GM18517 (cell line): Measurements from ENCODE around the gene NRIP1.
"Not testable (repeated sequence)": the region's sequence is repeated elsewhere in the genome, so short reads cannot be mapped to it uniquely, and the experiment has no call there.

Experiments used
- ATAC-seq: cut with Tn5 transposase; IDR thresholded peaks from one replicate; pipeline ENCODE4 v1.9.1; 2021; ENCODE audit warnings: mild to moderate bottlenecking, moderate library complexity; ENCODE audit not compliant: unreplicated experiment

The NRIP1 gene

DNA sequence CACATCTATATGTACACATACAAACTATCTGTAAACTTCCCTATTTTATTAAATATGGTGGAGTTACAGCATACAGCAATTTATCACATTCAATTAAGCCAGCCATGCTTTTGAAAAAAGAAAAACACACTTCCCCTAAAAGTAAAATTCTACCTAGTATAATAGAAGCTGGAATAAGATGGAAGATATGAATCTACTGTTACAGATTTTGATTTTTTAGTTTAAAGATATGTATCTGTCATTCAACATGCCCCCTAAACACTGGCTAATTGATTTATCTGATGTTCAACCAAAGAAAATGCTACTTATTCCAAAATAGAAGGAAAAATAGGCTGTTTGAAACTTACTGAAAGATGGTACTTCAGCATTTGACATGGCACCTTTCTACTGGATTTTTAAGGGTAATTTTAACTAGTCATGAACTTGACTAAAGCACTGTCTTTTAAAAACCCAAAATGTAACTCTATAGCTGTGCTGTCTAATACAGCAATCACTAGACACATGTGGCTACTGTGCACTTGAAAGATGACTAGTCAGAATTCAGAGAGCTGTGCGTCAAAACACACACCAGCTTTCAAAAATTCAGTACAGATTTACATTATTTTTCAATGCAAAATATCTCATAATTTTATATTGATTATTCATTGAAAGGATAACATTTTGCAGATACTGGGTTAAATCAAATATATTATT lies 25.0 kb downstream of the NRIP1 start:
- no peak for ATAC-seq

DNA sequence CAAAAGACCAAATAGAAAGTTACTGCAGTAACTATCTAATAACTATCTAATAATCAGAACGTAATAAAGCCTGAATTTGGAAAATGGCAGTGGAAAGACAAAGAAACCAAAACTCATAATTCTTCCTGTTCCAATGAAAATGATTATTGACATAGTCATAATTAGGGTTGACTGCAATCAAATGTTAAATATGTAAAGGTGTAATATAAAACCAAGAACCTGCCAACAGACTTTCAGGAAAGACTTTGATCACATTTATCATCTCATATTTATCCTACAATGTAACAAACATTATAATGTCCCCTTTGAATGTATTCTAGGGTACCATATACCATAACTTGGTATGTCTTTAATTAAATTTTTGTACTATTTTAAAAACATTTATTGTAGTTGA lies 26.9 kb downstream of the NRIP1 start:
- no peak for ATAC-seq

DNA sequence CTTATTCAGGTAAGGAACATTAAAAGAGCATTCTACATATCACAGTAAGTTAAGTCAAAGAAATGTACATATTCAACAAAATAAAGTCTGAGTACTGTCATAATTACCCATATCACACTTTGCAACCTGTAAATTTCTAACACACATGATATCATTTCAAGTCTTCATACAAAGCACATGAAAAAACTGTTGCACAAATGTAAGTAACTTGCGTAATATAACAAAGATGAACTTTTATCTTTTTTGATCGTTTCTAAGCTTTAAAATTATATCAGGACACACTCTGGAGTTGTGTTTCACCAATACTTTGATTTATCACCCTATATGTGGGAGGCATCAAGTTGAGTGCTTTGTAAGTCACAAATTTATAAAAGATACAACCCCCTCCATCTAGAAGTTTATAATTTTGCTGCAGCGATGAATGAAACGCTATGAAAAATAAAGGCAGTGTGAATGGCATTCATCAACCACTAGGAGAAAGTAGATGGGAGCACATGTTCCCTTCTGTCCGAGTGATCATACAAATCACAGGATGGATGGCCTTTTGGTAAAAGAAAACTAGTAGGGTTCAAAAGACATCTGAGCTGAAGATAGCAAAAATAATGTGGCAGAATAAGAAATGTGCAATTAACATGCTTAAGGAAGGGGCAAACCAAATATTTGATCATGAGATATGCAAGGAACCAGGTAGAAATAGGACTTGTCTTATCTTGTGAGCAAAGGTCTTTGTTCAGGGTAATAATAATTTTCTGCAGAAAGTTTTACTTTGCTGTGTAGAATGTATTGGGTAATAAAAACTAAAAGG lies 27.5 kb downstream of the NRIP1 start:
- no peak for ATAC-seq

DNA sequence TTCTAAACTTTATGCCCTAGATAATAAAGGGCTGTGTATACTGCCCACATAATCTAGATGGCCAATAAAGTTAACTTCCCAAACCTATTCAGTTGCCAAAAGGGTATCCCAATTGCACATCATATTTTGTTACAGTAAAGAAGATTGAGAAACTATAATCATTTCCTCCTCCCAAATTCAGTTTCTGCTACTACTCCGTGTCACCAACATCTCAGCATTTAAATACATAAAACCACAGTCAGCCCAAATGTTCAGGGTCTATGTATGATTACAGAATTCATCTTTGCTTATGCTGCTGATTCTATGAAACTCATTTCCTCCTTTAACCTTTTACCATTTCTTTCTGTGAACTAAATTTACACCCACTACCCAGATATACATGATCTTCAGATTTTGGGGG lies 28.6 kb downstream of the NRIP1 start:
- ATAC-seq = no peak

DNA sequence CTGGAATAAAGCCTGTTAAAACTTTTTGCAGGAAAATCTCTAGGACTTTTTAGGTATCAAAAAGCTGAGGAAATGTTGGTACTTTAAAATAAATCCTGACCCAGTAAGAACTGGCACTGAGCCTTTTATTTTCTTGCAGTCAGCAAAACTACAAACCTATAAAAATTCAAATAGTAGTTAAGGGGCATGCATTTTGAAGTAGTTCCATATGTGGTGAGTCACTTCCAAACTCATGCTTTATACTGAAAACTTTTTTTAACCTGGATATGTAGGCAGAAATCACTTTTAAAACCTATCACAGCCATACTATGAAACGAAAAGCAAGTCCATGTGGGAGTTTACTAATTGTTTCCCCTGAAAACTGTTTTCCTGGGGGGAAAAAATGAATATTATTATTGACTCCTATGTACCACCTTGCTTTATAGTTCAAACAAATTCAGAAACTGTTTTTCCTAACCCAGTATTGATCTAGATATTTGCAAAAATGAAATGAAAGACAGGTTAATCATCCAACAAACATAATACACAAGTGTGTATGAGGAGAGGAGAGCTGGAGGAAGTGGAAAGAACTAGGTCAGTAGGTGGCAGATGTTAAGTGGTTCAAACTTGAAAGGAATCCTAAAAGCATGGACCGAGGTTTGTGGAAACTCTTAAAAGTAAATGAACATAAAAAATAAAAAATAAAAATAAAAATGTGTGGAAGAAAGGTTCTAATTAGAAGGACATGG lies 30.5 kb downstream of the NRIP1 start:
- no peak for ATAC-seq

DNA sequence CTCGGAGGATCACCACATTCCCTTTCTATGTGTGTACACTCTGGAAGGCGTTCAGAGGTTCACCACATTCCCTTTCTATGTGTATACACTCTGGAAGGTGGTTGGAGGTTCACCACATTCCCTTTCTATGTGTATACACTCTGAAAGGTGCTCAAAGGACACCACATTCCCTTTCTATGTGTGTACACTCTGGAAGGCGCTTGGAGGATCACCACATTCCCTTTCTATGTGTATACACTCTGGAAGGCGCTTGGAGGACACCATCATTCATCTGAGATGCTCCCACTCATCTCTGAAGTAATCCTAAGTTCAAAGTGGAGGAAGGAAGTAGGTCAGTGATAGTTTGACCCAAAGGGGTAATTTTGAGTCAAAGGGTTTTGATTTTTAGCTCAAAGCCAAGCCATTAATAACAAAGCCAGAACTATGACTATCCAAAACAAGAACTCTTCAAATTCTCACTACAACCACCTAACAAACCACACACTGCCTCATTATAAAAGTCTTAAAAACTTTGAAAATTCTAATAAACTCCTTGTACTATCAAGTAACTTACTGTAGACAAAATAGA lies 32.9 kb downstream of the NRIP1 start:
- no peak for ATAC-seq

DNA sequence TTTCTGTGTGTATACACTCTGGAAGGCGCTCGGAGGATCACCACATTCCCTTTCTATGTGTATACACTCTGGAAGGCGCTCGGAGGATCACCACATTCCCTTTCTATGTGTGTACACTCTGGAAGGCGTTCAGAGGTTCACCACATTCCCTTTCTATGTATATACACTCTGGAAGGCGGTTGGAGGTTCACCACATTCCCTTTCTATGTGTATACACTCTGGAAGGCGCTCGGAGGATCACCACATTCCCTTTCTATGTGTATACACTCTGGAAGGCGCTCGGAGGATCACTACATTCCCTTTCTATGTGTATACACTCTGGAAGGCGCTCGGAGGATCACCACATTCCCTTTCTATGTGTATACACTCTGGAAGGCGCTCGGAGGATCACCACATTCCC lies 33.4 kb downstream of the NRIP1 start:
- ATAC-seq = not testable (repeated sequence)

DNA sequence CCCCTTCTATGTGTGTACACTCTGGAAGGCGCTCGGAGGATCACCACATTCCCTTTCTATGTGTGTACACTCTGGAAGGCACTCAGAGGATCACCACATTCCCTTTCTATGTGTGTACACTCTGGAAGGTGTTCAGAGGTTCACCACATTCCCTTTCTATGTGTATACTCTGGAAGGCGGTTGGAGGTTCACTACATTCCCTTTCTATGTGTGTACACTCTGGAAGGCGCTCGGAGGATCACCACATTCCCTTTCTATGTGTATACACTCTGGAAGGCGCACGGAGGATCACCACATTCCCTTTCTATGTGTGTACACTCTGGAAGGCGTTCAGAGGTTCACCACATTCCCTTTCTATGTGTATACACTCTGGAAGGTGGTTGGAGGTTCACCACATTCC lies 33.9 kb downstream of the NRIP1 start:
- not testable (repeated sequence) for ATAC-seq

DNA sequence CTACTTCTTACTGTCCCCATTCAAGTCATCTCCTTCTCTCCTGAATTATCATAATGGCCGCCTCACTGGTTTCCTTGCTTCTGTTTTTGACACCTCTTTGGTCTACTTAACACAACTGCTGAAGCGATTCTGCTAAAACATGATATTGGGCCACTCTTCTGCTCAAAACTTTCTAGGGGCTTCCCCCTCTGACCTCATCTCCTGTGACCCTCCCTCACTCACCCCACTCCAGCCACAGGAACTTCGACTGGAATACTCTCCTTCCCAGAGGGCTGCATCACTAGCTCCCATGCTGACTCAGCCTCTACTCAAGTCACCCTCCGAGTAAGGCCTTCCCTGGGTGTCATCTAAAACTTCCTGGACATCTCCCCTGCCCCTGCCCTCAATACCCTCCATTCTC lies 35.7 kb downstream of the NRIP1 start:
- no peak for ATAC-seq

DNA sequence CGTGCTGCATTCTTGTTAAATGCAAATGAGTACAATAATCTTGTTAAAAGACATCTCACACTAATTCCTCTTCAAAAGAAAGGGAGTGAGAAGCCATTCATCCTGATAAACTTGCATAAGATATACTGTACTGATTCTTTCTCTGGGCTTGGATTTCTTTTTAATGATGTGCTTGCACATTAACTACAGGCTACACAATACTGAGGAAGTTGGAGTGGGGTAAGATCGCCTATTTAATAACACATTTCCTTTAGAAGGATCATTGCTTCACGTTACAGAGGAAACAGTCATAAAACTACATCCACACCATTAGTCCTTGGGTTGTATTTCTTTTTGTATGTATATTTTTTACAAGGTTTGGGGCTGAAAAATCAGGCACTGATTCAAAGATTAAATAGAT lies 36.6 kb downstream of the NRIP1 start:
- no peak for ATAC-seq

DNA sequence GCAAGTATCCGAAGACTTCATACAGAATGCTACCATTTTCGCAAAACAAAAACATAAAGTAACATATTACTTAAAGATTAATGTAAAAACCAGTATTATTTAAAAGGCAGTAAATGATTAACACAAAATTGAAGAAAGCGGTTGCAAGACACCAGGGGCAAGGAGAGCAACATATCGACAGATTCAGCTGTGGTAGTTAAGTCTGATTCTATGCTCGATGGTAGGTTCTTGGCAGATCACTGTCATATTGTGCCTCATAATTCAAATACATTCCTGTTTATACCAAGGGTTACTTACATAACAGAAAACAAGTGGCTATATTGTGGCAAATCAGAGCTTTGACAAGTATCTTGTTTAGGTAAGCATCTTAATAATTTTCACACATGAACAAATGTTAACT lies 37.7 kb downstream of the NRIP1 start:
- ATAC-seq = no peak

DNA sequence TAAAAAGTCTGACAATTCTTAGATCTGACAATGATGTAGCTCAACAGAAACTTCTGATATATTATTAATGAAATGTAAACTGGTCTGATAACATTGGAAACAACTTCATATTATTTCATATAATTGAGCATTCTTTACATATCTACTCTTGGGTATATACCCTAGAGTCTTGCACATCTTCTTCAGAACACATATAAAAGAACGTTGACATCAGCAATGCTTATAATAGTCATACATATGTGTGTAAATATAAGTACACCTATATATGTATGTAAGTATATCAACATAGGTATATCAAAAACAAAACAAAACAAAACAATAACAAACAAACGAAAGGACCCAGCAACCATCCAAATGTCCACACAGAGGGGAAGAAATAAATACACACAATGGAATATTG lies 38.4 kb downstream of the NRIP1 start:
- no peak for ATAC-seq

DNA sequence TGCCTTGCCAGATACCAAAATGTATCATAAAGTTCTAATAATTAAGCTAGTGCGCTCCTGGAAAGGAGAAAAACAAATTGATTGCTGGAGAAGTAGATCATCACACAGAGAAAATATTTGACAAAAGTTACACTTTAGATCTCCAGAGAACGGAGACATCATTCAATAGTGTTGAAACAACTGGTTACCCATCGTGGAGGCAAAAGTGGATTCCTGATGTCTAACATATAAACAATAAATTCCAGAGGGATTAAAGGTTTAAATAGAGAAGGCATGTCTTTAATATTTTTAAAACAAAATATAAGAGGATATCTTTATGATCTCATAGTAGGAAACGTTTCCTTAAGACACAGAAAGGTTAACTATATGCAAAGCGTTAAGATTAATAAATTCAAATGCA lies 41.0 kb downstream of the NRIP1 start:
- no peak for ATAC-seq

DNA sequence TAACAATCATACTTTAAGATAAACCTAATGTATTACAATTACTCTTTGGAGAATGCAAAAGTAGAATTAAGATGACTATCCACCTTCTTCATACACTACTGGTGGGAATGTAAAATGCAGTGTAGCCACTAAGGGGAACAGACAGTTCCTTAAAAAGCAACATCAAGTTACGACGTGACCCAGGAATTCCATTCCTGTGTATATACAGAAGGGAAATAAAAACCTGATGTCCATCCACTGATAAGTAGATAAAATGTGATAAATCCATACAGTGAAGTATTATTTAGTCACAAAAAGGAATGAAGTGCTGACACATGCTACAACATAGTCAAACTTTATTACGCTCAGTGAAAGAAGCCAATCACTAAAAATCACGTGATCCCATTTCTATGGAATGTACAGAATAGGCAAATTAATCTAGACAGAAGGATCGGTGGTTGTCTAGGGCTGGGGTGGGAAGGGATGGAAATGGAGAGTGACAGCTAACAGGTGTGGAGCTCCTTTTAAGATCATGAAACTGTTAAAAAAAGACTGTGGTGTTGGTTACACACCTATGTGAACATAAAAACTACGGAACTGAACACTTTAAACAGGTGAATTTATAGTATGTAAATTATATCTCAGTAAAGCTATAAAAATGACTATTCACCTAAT lies 42.1 kb downstream of the NRIP1 start:
- ATAC-seq = no peak

DNA sequence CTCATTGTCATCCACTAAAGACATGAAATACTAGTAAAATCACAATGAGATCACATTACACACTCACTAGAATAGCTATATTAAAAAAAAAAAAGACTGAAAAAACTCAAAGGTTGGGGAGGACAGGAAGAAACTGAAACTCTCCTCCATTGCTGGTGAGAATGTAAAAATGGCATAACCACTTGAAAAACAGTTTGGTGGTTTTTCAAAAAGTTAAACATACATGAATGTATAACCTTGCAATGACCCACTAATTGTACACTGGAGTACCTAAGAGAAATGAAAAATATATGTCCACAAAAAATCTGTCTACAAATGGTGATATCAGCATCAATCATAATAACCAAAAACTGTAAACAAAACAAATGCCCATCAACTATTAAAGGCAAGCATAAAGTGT lies 44.0 kb downstream of the NRIP1 start:
- ATAC-seq = no peak

DNA sequence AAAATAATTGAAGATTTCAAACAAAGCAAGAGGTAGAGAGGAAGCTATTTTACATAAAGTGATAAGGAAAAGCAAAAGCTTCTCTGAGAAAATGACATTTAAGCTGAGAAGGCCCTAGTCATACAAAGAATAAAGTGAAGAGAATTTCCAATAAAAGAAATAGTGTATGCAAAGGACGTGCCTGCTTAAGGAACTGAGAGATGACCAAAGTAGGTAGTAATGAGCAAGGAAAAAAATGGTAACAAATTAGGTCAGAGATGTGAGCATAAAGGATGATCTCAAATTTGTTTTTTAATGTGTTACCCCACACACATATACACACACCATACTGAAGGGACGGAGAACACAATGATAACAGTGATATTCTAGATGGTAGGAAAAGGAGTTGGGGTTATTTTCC lies 46.4 kb downstream of the NRIP1 start:
- no peak for ATAC-seq

DNA sequence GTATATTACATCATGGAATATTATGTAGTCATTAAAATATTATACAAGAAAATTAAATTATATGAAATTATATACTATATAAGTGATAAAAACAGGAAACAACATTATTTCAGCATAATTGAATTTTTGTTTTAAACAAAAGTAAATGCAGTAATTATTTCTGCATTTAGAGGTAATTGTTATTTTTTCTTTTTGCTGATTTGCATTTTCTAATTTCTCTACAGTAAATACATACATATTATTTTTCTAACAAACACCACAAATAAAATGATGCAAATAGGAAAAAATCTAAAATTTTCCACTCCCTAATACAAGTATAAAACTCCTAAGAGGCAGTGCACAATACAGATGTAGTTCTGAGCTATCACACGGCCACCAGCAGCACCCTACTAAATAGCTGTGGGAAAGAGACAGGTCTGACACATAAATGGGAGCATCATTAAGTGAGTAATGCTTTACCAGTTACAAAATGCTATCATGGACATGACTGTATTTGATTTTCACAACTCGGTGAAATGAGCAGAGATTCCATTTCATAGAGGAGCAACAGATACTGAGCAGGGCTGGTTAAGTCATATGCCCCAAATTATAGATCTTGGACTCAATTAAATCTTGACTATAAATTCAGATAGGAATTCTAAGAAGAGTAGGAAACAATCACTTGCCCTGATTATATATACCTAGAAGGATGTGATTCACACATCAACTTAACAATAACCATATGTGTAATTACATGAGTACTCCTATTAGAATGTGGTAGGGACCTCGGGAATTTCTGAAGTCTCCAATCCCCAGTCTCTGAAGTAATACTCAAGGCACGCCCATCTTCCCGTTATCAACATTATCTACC lies 49.0 kb downstream of the NRIP1 start:
- ATAC-seq = no peak

DNA sequence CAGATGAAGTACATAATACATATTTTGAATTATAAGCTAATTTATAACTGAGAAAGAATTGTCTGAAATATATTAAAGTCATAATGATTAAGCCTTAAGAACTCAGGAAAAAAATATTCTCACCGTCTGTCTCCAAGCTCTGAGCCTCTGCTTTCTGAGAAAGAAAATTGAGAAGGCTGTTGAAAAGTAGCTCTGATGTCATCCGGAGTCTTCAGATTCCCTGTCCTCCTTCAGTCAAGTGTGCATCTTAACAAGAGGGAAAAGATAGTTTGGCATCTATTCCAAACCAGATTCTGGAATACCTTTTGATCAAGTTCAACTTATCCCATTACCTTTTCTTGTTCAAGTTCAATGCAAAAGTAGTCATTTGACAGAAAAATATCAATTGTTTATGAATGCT lies 50.6 kb downstream of the NRIP1 start:
- ATAC-seq = no peak

DNA sequence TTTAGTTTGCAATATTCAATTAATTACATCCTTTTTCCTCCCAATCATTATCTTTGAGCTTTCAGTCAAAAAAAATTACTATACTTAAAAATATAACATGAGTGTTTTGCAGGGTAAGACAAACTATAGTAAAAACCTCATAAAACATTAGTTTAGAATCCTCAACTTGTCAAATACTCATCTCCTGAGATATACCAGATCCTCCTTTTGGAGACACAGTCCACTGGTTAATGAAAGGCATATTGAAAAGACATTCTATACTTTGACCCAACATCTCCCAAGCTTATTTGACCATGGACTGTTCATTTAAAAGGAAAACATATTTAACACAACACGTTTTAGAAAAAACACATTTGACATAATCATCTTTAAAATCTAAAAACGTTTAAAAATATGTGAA lies 52.8 kb downstream of the NRIP1 start:
- ATAC-seq = no peak

DNA sequence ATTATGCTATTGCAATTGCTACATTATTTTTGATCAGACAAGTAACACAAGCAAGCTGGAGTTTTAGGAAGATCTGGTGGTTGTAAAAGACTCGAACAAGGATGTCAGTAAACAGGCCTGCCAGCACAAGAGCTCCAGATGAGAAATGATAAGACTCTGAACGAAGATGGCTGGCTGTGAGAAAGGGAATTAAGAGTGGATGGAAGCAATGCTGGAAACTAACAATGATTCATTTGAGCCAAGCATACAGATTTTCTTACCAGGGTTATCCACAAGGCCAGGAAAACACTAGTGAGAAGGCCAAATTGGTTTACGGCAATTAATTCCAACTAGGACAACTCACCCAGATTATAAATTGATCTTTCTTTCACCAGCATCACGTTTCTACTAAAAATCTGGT lies 54.2 kb downstream of the NRIP1 start:
- no peak for ATAC-seq
